Naive thymus-derived CD8-positive, alpha-beta T cell (primary cell): ENCODE measurements around the gene TMA7. TPM values are rescaled to one million over a fixed set of nuclear protein-coding genes. Genes with fewer than 3 reads are reported as not detected.

Experiments used
- ATAC-seq, 2 donors: fragments of 150-1000 bp; cut with Tn5 transposase in 1 of 2; sonication (Bioruptor Pico), chemical (Tn5 transposase) in 1 of 2; 1 replicate in 1 of 2; 2 replicates in 1 of 2; pipeline ENCODE4 v1.10.0; 2021; ENCODE audit warnings: mild to moderate bottlenecking in 2 of 2, moderate library complexity in 2 of 2
- POLR2A ChIA-PET: fragments of 350-600 bp; sonication (Branson Sonifier 250); formaldehyde crosslinking; loops from one replicate; lab custom pipeline; 2021; ENCODE audit warnings: antibody characterized with exemption; lab: Charles Lee
- DNase-seq, 10 donors: peaks; one replicate each; pipeline versions ENCODE4 v3.0.0 to v3.0.0-alpha.2; 2020 to 2022
- H3K27ac Mint-ChIP-seq, 10 donors: one replicate each; pipeline ENCODE4 v1.8.0; 2020 to 2022; ENCODE audit warnings: mild to moderate bottlenecking in 10 of 10, mixed read lengths in 10 of 10, moderate library complexity in 4 of 10, inconsistent platforms in 1 of 10
- H3K27me3 Mint-ChIP-seq, 5 donors: one replicate each; pipeline ENCODE4 v1.8.0; 2021 to 2022; ENCODE audit warnings: mixed read lengths in 5 of 5
- H3K36me3 Mint-ChIP-seq, 3 donors: one replicate each; pipeline ENCODE4 v1.8.0; 2020 to 2022; ENCODE audit warnings: mixed read lengths in 3 of 3, mild to moderate bottlenecking in 2 of 3, inconsistent platforms in 1 of 3
- H3K4me1 Mint-ChIP-seq, 4 donors: one replicate each; pipeline ENCODE4 v1.8.0; 2021 to 2022; ENCODE audit warnings: mixed read lengths in 4 of 4
- H3K4me3 Mint-ChIP-seq, 10 donors: one replicate each; pipeline ENCODE4 v1.8.0; 2020 to 2022; ENCODE audit warnings: mild to moderate bottlenecking in 10 of 10, mixed read lengths in 10 of 10, moderate library complexity in 6 of 10, inconsistent platforms in 1 of 10
- H3K9me3 Mint-ChIP-seq, 9 donors: one replicate each; pipeline ENCODE4 v1.8.0; 2020 to 2022; ENCODE audit warnings: mixed read lengths in 9 of 9, mild to moderate bottlenecking in 3 of 9, inconsistent platforms in 1 of 9, moderate library complexity in 1 of 9
- polyA plus RNA-seq, 3 donors: library from polyadenylated mRNA; unstranded; fragments of 300-500 nt; fragmentation: Illumina TruSeq; gene quantifications; one replicate each; pipeline ENCODE4 v1.2.3, GENCODE V29; 2021
- total RNA-seq, 8 experiments: library from RNA in 2 of 8; stranded (reverse) in 2 of 8; gene quantifications; one replicate each; pipeline ENCODE4 v1.2.3 and lab custom pipeline; 2021 to 2026

TMA7 gene
- total and polyA plus RNA-seq, 5 experiments from 2014 or later, result 274 to 931 (median 714) TPM

DNA sequence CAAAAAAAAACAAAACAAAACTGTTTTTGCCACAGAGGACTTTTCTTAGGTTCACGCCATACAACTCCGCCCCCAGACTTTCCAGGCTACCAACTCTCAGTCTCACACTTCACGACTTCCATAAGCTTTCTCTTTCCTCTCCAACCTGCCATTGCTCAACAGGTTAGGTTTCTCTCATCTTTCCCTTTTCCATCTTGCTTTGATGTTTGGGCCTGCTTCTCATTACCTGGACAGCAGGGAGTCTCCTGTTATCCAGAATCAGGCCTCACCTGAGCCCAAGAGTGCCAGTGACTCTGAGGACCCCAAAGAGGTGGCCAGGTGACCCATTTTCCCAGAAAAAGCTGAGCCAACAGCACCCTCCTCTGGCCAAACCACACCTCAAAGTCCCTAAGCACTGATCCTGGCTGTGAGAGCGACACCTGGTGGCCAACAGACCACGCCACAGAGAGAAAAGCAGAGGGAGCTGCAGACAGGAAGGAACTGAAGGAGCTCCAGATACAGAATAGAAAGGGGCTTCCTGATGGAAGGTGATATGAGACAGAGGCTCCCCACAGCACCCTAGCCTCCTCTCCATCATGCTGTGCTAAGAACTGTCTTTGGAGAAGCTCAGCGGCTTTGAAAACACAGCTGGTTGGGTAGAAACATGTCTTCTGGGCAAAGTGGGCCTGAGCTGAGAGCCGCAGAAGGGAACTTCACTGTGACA, 4.1 kb upstream of the TMA7 start:
- Mint-ChIP-seq H3K27me3 (no peaks in the 10 kb centered on the region), H3K4me1 (peaks cover 15 to 38% (median 29%) of the 10 kb centered on the region in 4 donors), H3K4me3 (no peak overlapping the region), H3K27ac (no peak overlapping the region), H3K9me3 (no peaks in the 10 kb centered on the region), H3K36me3 (peaks cover 0 to 15% (median 1%) of the 10 kb centered on the region in 3 donors)
- ATAC-seq, result peak; percentile 34 to 39
- DNase-seq, result peak; percentile 75 to 92 (median 84)
- POLR2A ChIA-PET, result interaction anchor here (0.5 to 2.8 kb wide), 14 partner anchors 10 to 176 kb away, joined by 3 to 13 read pairs (median 6); partner anchors contain the start of genes ATRIP and SHISA5

DNA sequence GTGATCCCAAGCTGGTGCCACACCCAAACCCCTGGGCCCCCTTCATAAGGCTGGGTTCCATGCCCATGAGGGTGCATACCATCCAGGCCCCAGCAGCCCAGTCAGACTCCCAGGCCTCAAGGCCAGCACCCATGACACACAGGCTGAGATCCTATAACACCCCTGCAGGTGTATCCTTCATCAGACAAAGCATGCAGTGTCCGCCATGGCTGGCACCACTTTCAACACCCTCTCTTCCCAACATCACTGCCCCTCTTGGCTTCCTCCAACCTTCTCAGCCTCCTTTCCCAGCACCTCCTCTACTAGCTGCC, 3.6 kb upstream of the TMA7 start:
- Mint-ChIP-seq H3K9me3 (no peaks in the 10 kb centered on the region), H3K4me3 (no peak overlapping the region), H3K4me1 (peaks cover 15 to 41% (median 33%) of the 10 kb centered on the region in 4 donors), H3K27ac (no peak overlapping the region), H3K27me3 (no peaks in the 10 kb centered on the region), H3K36me3 (peaks cover 0 to 20% (median 1%) of the 10 kb centered on the region in 3 donors)
- ATAC-seq (no peak), DNase-seq (no peak)
- POLR2A ChIA-PET, result interaction anchor here (0.5 to 2.8 kb wide), 13 partner anchors 10 to 176 kb away, joined by 3 to 13 read pairs (median 6); partner anchors contain the start of genes ATRIP and SHISA5

DNA sequence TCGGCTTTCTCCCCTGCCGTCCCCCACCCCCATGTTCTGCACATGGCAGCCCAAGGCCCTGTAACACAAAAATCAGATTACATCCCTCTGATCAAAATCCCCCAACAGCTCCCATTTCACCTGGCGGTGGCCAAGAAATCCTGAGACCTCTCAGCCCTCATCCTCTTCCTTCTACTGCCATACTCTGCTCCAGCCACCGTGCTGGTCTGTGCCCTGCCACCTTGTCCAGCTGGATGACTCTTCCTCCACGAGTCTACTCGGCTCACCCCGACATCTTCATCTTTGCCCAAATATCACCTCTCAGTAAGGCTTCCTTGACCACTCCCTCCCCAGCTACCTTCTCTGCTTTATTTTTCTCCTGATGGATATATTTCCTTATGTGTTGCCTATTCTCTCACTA, 3.2 kb upstream of the TMA7 start:
- Mint-ChIP-seq H3K4me1 (peaks cover 15 to 46% (median 37%) of the 10 kb centered on the region in 4 donors), H3K27ac (no peak overlapping the region), H3K27me3 (no peaks in the 10 kb centered on the region), H3K36me3 (peaks cover 0 to 25% (median 1%) of the 10 kb centered on the region in 3 donors), H3K9me3 (no peaks in the 10 kb centered on the region), H3K4me3 (no peak overlapping the region)
- POLR2A ChIA-PET, result interaction anchor here (0.7 to 2.8 kb wide), 10 partner anchors 9 to 551 kb away, joined by 3 to 13 read pairs (median 6); partner anchors contain the start of genes ATRIP and SHISA5
- DNase-seq, result no peak
- no peak for ATAC-seq

DNA sequence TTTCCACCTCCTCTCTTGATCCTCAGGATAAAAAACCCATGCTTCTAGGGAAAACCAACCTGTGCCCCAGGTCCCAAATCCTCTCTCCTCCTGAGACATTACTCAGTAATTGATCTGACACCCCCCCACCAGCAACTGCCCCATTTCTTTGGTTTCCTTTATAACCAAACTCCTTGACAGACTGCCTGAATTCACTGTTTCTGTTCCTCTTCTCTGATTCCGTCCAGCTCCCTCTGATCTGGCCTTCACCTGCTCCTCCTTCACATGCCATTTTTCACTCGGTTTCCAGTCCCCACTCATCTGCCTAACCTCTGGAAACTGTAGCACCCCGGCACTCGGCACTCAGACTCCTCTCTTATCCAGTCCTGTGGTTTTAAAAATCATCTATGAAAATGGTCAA, 2.2 kb upstream of the TMA7 start:
- no peaks in the 10 kb centered on the region for H3K9me3 Mint-ChIP-seq
- ATAC-seq (no peak), DNase-seq (no peak)
- POLR2A ChIA-PET, result interaction anchor here (0.6 to 2.8 kb wide), 5 partner anchors 8 to 550 kb away, joined by 3 to 13 read pairs (median 12); partner anchors contain the start of genes ATRIP and SHISA5
- H3K36me3 Mint-ChIP-seq, result peaks cover 0 to 34% (median 1%) of the 10 kb centered on the region in 3 donors
- H3K4me1 Mint-ChIP-seq, result peaks cover 15 to 55% (median 41%) of the 10 kb centered on the region in 4 donors
- H3K27me3 Mint-ChIP-seq, result no peaks in the 10 kb centered on the region
- H3K4me3 Mint-ChIP-seq, result peak overlapping the region in 1 of 10 donors; percentile 18
- peak overlapping the region in 5 of 10 donors; percentile 44 to 99 (median 74) for H3K27ac Mint-ChIP-seq

DNA sequence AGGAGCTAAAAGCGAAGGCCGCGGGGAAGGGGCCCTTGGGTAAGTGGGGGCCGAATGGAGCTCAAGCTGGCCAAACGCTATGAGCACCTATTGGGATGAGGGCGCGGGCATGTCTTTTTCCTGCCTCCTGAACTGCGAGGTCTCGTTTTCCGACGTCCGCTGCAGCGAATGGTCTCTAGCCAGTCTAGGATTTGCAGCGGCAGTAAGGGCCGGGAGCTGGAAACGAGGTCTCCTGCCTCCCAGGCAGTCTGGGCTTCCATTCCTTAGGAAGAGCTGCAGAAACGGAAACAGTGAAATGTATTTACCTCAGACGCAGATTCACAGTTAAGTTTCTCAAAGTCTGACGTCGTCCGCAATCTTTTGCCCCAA, 517 bp downstream of the TMA7 start:
- Mint-ChIP-seq H3K4me1 (peaks cover 12 to 52% (median 42%) of the 10 kb centered on the region in 4 donors), H3K4me3 (peak overlapping the region; percentile 89 to 100 (median 97)), H3K27ac (peak overlapping the region; percentile 95 to 100 (median 99)), H3K36me3 (peaks cover 0 to 40% (median 3%) of the 10 kb centered on the region in 3 donors), H3K27me3 (no peaks in the 10 kb centered on the region), H3K9me3 (no peaks in the 10 kb centered on the region)
- peak in 1 of 10 donors; percentile 29 for DNase-seq
- peak; percentile 2 to 5 for ATAC-seq
- POLR2A ChIA-PET, result interaction anchor here (0.6 to 4.1 kb wide), 17 partner anchors 10 to 589 kb away, joined by 3 to 37 read pairs (median 7); partner anchors contain the start of genes PFKFB4, PLXNB1 and SHISA5

DNA sequence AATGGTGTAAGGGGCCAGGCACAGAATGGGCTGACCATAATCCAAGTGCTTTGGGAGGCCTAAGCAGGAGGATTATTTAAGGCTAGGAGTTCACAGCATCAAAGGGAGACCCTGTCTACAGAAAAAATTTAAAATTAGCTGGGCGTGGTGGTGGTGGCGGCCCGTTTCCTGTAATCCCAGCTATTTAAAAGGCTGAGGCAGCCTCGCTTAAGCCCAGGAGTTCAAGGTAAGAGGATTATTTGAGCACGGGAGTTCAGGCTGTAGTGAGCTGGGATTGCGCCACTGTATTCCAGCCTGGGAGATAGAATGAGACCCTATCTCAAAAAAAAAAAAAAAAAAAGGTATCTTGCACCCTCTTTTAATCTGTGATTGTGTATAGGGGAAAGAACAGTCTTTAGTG, 1.9 kb downstream of the TMA7 start:
- peaks cover 0 to 40% (median 3%) of the 10 kb centered on the region in 3 donors for H3K36me3 Mint-ChIP-seq
- H3K4me1 Mint-ChIP-seq, result peaks cover 19 to 63% (median 53%) of the 10 kb centered on the region in 4 donors
- DNase-seq (no peak), ATAC-seq (no peak)
- peak overlapping the region; percentile 89 to 100 (median 97) for H3K4me3 Mint-ChIP-seq
- no peaks in the 10 kb centered on the region for H3K9me3 Mint-ChIP-seq
- POLR2A ChIA-PET, result interaction anchor here (2.8 to 4.1 kb wide), 2 partner anchors 24 to 31 kb away, joined by 25 to 37 read pairs; a partner anchor contains a TSS
- no peaks in the 10 kb centered on the region for H3K27me3 Mint-ChIP-seq
- H3K27ac Mint-ChIP-seq, result peak overlapping the region; percentile 24 to 100 (median 99)

DNA sequence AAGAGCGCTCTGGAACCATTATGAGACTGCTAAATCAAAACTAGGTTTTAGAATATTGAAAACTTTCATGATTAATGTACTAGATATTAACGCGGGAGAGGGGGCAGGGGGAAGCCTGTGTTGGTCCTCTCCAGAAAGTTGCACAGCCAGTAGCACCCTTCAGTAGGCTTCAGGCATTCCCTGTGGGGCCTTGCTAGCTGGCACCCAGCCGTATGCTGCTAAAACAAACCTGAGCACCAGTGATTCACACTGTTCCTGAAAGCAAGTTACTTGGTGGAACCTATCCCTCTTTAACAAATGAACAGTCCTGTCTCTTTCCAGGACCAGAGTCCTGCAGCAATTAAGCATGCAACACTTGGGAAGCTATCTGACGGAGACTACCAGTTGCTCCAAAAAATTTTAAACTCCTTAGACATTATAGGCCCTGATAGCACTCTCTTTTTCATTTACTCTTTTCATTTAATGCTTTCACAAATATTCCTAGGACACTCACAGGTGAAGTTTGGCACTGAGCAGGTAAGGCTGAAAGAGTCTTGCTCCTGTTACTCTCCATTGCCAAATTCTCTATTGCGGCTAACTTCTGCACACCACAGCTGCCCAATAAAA, 5.3 kb downstream of the TMA7 start:
- ATAC-seq (no peak), DNase-seq (no peak)
- Mint-ChIP-seq H3K36me3 (peaks cover 0 to 40% (median 3%) of the 10 kb centered on the region in 3 donors), H3K27me3 (no peaks in the 10 kb centered on the region), H3K9me3 (no peaks in the 10 kb centered on the region), H3K27ac (peak overlapping the region; percentile 37 to 98 (median 95)), H3K4me1 (peaks cover 18 to 62% (median 49%) of the 10 kb centered on the region in 4 donors), H3K4me3 (peak overlapping the region; percentile 86 to 98 (median 92))
- POLR2A ChIA-PET, result interaction anchor here (1.0 to 3.7 kb wide), 16 partner anchors 9 to 204 kb away, joined by 3 to 28 read pairs (median 6); partner anchors contain the start of gene ZNF589

DNA sequence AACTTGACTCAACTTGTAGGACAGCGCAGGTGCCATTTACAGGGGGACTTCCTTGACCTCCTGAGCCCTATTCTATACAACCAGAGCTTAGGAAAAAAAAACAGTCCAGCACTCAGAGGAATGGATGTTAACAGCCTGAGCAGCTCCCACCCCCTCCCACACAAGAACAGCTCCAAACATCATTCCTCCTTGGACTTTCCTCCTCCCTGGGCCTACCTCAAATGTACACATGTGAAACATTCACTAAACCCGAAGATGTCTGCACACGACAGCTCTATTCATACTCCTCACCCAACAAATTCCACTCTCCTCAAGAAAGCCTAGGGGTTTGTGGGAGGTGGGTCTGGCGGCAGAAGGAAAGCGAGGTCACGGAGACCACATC, 6.0 kb downstream of the TMA7 start:
- Mint-ChIP-seq H3K4me3 (peak overlapping the region; percentile 86 to 98 (median 92)), H3K27me3 (no peaks in the 10 kb centered on the region), H3K4me1 (peaks cover 18 to 56% (median 47%) of the 10 kb centered on the region in 4 donors), H3K9me3 (no peaks in the 10 kb centered on the region), H3K27ac (peak overlapping the region; percentile 83 to 98 (median 95)), H3K36me3 (peaks cover 0 to 34% (median 3%) of the 10 kb centered on the region in 3 donors)
- ATAC-seq, result no peak
- DNase-seq, result no peak
- POLR2A ChIA-PET, result interaction anchor here (0.8 to 3.7 kb wide), 18 partner anchors 9 to 205 kb away, joined by 3 to 28 read pairs (median 6); partner anchors contain the start of gene ZNF589

DNA sequence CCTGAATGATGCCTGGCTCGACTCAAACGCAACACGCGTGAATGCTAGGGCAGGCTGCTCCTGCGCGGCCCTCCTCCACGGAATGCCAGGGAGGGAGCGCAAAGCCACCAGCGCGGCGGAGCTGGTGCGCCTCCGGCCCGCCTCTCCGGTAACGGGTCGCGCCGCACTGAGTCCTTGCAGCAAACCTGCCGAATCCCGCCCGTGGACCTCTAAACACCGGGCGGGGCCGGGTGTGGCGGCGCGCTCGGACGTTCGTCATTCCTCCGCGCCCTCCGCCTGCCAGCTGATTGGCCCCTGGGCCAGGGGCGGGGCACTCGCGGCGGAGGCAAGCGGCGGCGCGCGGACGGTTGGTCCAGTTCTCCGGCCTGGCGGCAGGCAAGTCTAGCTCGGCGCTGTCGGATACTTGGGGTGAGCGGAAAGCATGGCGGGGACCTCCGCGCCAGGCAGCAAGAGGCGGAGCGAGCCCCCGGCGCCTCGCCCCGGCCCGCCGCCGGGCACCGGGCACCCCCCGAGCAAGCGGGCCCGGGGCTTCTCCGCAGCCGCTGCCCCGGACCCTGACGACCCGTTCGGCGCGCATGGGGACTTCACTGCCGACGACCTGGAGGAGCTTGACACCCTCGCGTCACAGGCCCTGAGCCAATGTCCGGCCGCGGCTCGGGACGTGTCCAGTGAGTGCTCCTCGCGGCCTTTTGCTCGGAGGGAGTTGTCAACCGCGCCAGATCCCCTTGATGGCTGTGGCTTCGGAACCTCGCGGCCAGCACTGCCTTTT, 6.6 kb downstream of the TMA7 start, which contains the start of gene ATRIP:
ATRIP (plus strand) TSS at position 313 of the 769 bp plus-strand sequence; CDS start at position 422, 109 bp downstream.
- POLR2A ChIA-PET, result interaction anchor here (0.8 to 3.7 kb wide), 17 partner anchors 10 to 205 kb away, joined by 3 to 28 read pairs (median 7); partner anchors contain the start of gene ZNF589
- no peaks in the 10 kb centered on the region for H3K9me3 Mint-ChIP-seq
- ATAC-seq (peak; percentile 95 to 98), DNase-seq (peak; percentile 78 to 91 (median 82))
- peaks cover 20 to 50% (median 42%) of the 10 kb centered on the region in 4 donors for H3K4me1 Mint-ChIP-seq
- H3K27ac Mint-ChIP-seq, result peak within 1 kb of the TSS; percentile 83 to 98 (median 95)
- no peaks in the 10 kb centered on the region for H3K27me3 Mint-ChIP-seq
- H3K36me3 Mint-ChIP-seq, result peaks cover 0 to 32% (median 5%) of the 10 kb centered on the region in 3 donors
- H3K4me3 Mint-ChIP-seq, result peak within 1 kb of the TSS; percentile 86 to 98 (median 92)

DNA sequence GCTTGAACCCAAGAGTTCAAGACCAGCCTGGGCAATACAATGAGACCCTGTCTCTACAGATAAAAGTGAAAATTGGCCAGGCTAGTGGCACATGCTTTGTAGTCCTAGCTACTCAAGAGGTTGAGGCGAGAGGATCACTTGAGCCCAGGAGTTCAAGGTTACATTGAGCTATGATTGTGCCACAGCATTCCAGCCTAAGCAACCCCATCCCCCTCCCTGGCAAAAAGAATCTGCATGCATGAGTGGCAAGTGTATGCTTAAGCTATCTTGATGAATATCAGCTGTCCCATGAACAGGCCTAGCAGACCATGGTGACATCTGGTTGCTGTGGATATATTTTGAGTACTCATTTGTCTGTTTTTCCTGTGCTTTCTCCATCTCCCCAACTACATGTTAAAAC, 11.2 kb downstream of the TMA7 start:
- ATAC-seq (no peak), DNase-seq (no peak)
- peaks cover 15 to 24% (median 22%) of the 10 kb centered on the region in 4 donors for H3K4me1 Mint-ChIP-seq
- POLR2A ChIA-PET, result interaction anchor here (1.2 to 3.3 kb wide), 2 partner anchors 11 to 28 kb away, joined by 6 to 18 read pairs; partner anchors contain the start of genes CCDC51 and TMA7
- H3K4me3 Mint-ChIP-seq, result no peak overlapping the region
- no peak overlapping the region for H3K27ac Mint-ChIP-seq
- no peaks in the 10 kb centered on the region for H3K9me3 Mint-ChIP-seq
- peaks cover 0 to 51% (median 8%) of the 10 kb centered on the region in 3 donors for H3K36me3 Mint-ChIP-seq
- H3K27me3 Mint-ChIP-seq, result no peaks in the 10 kb centered on the region

DNA sequence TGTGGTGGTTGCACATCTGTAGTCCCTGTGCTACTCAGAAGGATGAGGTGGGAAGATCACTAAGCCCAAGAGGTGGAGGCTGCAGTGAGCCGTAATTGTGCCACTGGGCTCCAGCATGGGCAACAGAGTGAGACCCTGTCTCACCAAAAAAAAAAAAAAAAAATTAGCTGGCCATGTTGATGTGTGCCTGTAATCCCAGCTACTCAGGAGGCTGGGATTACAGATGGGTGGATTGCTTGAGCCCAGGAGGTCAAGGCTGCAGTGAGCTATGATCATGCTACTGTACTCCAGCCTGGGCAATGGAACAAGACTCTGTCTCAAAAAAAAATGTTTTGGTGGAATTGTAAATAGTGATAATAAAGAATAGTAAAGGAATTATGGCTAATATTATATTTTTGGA, 16.4 kb downstream of the TMA7 start:
- H3K4me1 Mint-ChIP-seq, result peaks cover 4 to 11% (median 8%) of the 10 kb centered on the region in 4 donors
- ATAC-seq (no peak), DNase-seq (no peak)
- POLR2A ChIA-PET, result interaction anchor here (0.6 to 2.6 kb wide), 3 partner anchors 10 to 53 kb away, joined by 6 to 10 read pairs (median 7); partner anchors contain the start of gene ATRIP
- H3K9me3 Mint-ChIP-seq, result no peaks in the 10 kb centered on the region
- no peaks in the 10 kb centered on the region for H3K27me3 Mint-ChIP-seq
- H3K4me3 Mint-ChIP-seq, result no peak overlapping the region
- peaks cover 0 to 91% (median 14%) of the 10 kb centered on the region in 3 donors for H3K36me3 Mint-ChIP-seq
- H3K27ac Mint-ChIP-seq, result no peak overlapping the region
